HUES6 (cell line): Measurements from ENCODE around the gene PHAF1.
A peak's percentile ranks its signal among the peaks of the same experiment; 100 is the strongest.

Experiments
- H3K27ac ChIP-seq: 2 replicates; pipeline ENCODE4 v1.7.0; 2013; ENCODE audit warnings: low read depth, mild to moderate bottlenecking, low read length, inconsistent platforms
- H3K27me3 ChIP-seq: 2 replicates; pipeline ENCODE4 v1.6.1; 2013; ENCODE audit warnings: low read length; ENCODE audit not compliant: control insufficient read depth, insufficient read depth
- H3K36me3 ChIP-seq: 2 replicates; pipeline ENCODE4 v1.6.1; 2013; ENCODE audit warnings: low read length; ENCODE audit not compliant: control insufficient read depth, insufficient read depth
- H3K4me1 ChIP-seq: 2 replicates; pipeline ENCODE4 v1.6.1; 2013; ENCODE audit warnings: low read length; ENCODE audit not compliant: control insufficient read depth, insufficient read depth
- H3K4me3 ChIP-seq: 2 replicates; pipeline ENCODE4 v1.5.1; 2013; ENCODE audit warnings: low read depth, low read length
- H3K9ac ChIP-seq: one replicate; pipeline ENCODE4 v1.6.1; 2013; ENCODE audit warnings: mild to moderate bottlenecking, low read length
- H3K9me3 ChIP-seq: 2 replicates; pipeline ENCODE4 v1.6.1; 2013; ENCODE audit warnings: low read depth, low read length; ENCODE audit not compliant: control insufficient read depth, insufficient read depth

PHAF1 gene

GRCh38 chr16:67165121-67166078, 55.7 kb downstream of the PHAF1 start:
- Histone ChIP-seq H3K36me3 (no peaks in the 10 kb centered on the region), H3K27me3 (peaks cover 92% of the 10 kb centered on the region), H3K27ac (no peak overlapping the region), H3K4me1 (peaks cover 14% of the 10 kb centered on the region), H3K9me3 (no peaks in the 10 kb centered on the region), H3K4me3 (peak overlapping the region; percentile 55), H3K9ac (no peak overlapping the region)

- H3K36me3 ChIP-seq = no peaks in the 10 kb centered on the region
- peaks cover 17% of the 10 kb centered on the region for H3K4me1 ChIP-seq
- H3K4me3 ChIP-seq = no peak overlapping the region
- H3K9ac ChIP-seq = no peak overlapping the region
- peaks cover 90% of the 10 kb centered on the region for H3K27me3 ChIP-seq
- no peaks in the 10 kb centered on the region for H3K9me3 ChIP-seq
- H3K27ac ChIP-seq = no peak overlapping the region
Measured at GRCh38 chr16:67166110-67166547, 56.4 kb downstream of the PHAF1 start.

DNA sequence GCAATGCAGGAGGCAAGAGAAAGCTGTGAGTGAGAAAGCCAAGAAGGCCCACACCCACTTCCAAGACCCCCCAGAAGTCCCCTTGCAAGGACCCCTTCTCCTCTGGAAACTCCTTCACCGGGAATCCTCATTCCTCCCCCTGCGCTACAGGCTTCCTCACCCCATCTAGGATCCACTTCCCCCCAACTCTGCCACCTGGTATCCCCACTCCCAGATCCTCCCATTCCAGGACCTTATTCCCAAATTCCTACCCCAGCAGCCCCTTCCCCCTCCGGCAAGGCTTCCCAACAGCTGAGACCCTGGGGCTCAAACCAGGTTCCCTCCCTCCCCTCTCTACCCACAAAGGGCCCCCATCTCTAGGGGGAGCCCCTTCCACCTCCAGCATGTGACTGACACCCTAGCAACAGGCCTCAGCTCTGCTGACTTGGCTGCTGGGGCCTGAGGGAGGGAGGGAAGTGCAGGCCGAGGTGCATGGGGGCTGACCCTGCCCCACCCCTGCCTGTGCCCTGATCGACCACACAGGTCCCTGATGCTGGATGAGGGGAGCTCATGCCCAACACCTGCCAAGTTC, 56.9 kb downstream of the PHAF1 start:
- no peaks in the 10 kb centered on the region for H3K9me3 ChIP-seq
- no peak overlapping the region for H3K4me3 ChIP-seq
- H3K27ac ChIP-seq = no peak overlapping the region
- H3K27me3 ChIP-seq = peaks cover 90% of the 10 kb centered on the region
- no peaks in the 10 kb centered on the region for H3K36me3 ChIP-seq
- H3K4me1 ChIP-seq = peaks cover 19% of the 10 kb centered on the region
- no peak overlapping the region for H3K9ac ChIP-seq

- H3K4me1 ChIP-seq = peaks cover 19% of the 10 kb centered on the region
- no peaks in the 10 kb centered on the region for H3K36me3 ChIP-seq
- H3K27me3 ChIP-seq = peaks cover 90% of the 10 kb centered on the region
- H3K27ac ChIP-seq = no peak overlapping the region
- no peaks in the 10 kb centered on the region for H3K9me3 ChIP-seq
- no peak overlapping the region for H3K9ac ChIP-seq
- no peak overlapping the region for H3K4me3 ChIP-seq
Measured at GRCh38 chr16:67167588-67167987, 57.8 kb downstream of the PHAF1 start.

GRCh38 chr16:67169011-67169451, 59.3 kb downstream of the PHAF1 start:
- Histone ChIP-seq H3K27me3 (peaks cover 87% of the 10 kb centered on the region), H3K4me3 (peak overlapping the region; percentile 79), H3K4me1 (peaks cover 21% of the 10 kb centered on the region), H3K9me3 (no peaks in the 10 kb centered on the region), H3K36me3 (no peaks in the 10 kb centered on the region), H3K9ac (no peak overlapping the region), H3K27ac (no peak overlapping the region)

DNA sequence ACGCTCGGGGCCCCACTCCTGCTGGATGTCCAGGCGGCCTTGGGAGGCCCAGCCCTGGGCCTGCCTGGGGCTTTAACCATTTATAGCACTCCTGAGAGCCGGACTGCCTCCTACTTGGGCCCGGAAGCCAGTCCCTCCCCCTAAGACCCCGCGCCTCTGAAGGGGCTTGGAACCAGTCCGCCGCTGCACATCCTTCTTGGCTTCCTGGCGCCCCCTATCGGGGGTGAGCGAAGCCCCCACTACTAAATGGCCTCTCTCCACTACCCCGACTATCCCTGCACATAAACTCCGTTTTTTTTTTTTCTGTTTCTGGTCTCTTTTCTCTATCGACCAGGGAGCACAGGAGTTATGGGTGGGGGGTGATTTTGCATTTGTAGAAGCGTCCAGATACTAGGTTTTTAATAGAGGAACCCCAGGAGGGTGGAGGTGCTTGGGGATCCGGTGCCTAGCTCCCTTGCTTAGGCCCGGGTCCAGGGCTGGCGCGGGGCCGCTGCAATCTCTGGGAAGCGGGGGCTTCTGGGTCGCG, 60.0 kb downstream of the PHAF1 start:
- no peaks in the 10 kb centered on the region for H3K36me3 ChIP-seq
- H3K4me1 ChIP-seq = peaks cover 19% of the 10 kb centered on the region
- H3K4me3 ChIP-seq = peak overlapping the region; percentile 79
- no peaks in the 10 kb centered on the region for H3K9me3 ChIP-seq
- H3K27ac ChIP-seq = no peak overlapping the region
- H3K27me3 ChIP-seq = peaks cover 87% of the 10 kb centered on the region
- H3K9ac ChIP-seq = peak overlapping the region; percentile 41

- Histone ChIP-seq H3K36me3 (no peaks in the 10 kb centered on the region), H3K4me1 (peaks cover 19% of the 10 kb centered on the region), H3K27ac (no peak within 1 kb of the TSS; the same call in 1 of the 2 replicates), H3K27me3 (peaks cover 87% of the 10 kb centered on the region), H3K4me3 (peak within 1 kb of the TSS; percentile 79), H3K9ac (peak within 1 kb of the TSS; percentile 65), H3K9me3 (no peaks in the 10 kb centered on the region)
Measured at GRCh38 chr16:67170168-67170948, 60.6 kb downstream of the PHAF1 start, which contains the start of gene NOL3. TSS of gene NOL3 (plus strand) at chr16:67170538.

GRCh38 chr16:67170949-67171649, 61.4 kb downstream of the PHAF1 start:
- H3K27ac ChIP-seq = no peak overlapping the region; the same call in 1 of the 2 replicates
- H3K27me3 ChIP-seq = peaks cover 87% of the 10 kb centered on the region
- H3K36me3 ChIP-seq = no peaks in the 10 kb centered on the region
- H3K9ac ChIP-seq = peak overlapping the region; percentile 65
- peak overlapping the region; percentile 79 for H3K4me3 ChIP-seq
- peaks cover 17% of the 10 kb centered on the region for H3K4me1 ChIP-seq
- no peaks in the 10 kb centered on the region for H3K9me3 ChIP-seq

GRCh38 chr16:67173323-67173722, 63.6 kb downstream of the PHAF1 start:
- H3K9ac ChIP-seq = peak overlapping the region; percentile 14

More at GRCh38 chr16:67173323-67173722, 63.6 kb downstream of the PHAF1 start:
- H3K4me1 ChIP-seq = peaks cover 20% of the 10 kb centered on the region
- no peaks in the 10 kb centered on the region for H3K36me3 ChIP-seq
- H3K4me3 ChIP-seq = peak overlapping the region; percentile 66
- peaks cover 86% of the 10 kb centered on the region for H3K27me3 ChIP-seq
- H3K27ac ChIP-seq = no peak overlapping the region
- H3K9me3 ChIP-seq = no peaks in the 10 kb centered on the region
